A549 (cell line): ENCODE results near the gene HDAC7. TPM values are rescaled to one million over a fixed set of nuclear protein-coding genes. Genes with fewer than 3 reads are reported as not detected.

Experiments used
- ATAC-seq, 2 experiments: fragments of 200-7000 bp in 1 of 2; fragments of >200 bp in 1 of 2; cut with Nextera tagmentation in 1 of 2; cut with Tn5 transposase in 1 of 2; 3 replicates each; pipeline versions ENCODE4 v1.8.0 to v1.9.1; 2018 to 2020; ENCODE audit warnings: mild to moderate bottlenecking in 1 of 2, moderate library complexity in 1 of 2
- CTCF ChIA-PET: fragments of 300-600 bp; sonication (Branson Sonifier 250); formaldehyde crosslinking; extraction: SDS; loops from one replicate; lab custom pipeline; 2021; ENCODE audit warnings: antibody characterized with exemption, inconsistent platforms; lab: Yijun Ruan, JAX
- POLR2A ChIA-PET: fragments of 350-600 bp; formaldehyde crosslinking; extraction: SDS; loops from one replicate; lab custom pipeline; 2021; ENCODE audit warnings: antibody characterized with exemption, inconsistent platforms; lab: Yijun Ruan, JAX
- DNase-seq, 2 experiments: peaks; one replicate each; pipeline versions ENCODE4 v3.0.0 to v3.0.0-alpha.2; 2011 to 2016; ENCODE audit warnings: low read depth in 1 of 2, low spot score in 1 of 2
- FAIRE-seq: peaks from 2 replicates; lab custom pipeline; 2011; peaks lifted over from hg19 to GRCh38; lab: Jason Lieb, UNC
- H3K27ac ChIP-seq, 2 experiments: fragments of >200 bp; sonication (Bioruptor Twin); formaldehyde crosslinking; 3 replicates each; pipeline ENCODE4 v1.5.1; 2016 to 2017
- H3K4me1 ChIP-seq: fragments of >200 bp; sonication (Bioruptor Twin); formaldehyde crosslinking; 3 replicates; pipeline ENCODE4 v1.6.1; 2016
- H3K4me2 ChIP-seq: fragments of >200 bp; sonication (Bioruptor Twin); formaldehyde crosslinking; 3 replicates; pipeline ENCODE4 v1.6.1; 2016
- H3K4me3 ChIP-seq: fragments of >200 bp; sonication (Bioruptor Twin); formaldehyde crosslinking; 3 replicates; pipeline ENCODE4 v1.5.1; 2016
- H3K9me3 ChIP-seq: fragments of >200 bp; sonication (Bioruptor Twin); formaldehyde crosslinking; 3 replicates; pipeline ENCODE4 v1.6.1; 2016
- CBX2 ChIP-seq: fragments of 200-600 bp; sonication (generic); IDR thresholded peaks from 2 replicates; pipeline ENCODE4 v1.6.1; 2016; ENCODE audit warnings: low read depth, mild to moderate bottlenecking, borderline replicate concordance
- CHD2 ChIP-seq: fragments of 150-350 bp; IDR thresholded peaks from 2 replicates; pipeline ENCODE4 v1.6.1; 2014; ENCODE audit warnings: low read length; ENCODE audit not compliant: partially characterized antibody
- EHF ChIP-seq: fragments of 250-450 bp; sonication (Bioruptor Pico); IDR thresholded peaks from 2 replicates; pipeline ENCODE4 v1.5.0; 2020; ENCODE audit warnings: mild to moderate bottlenecking
- EP300 ChIP-seq, 2 experiments: fragments of >200 bp; sonication (Bioruptor Twin); formaldehyde crosslinking; IDR thresholded peaks; 2 replicates in 1 of 2; 3 replicates in 1 of 2; pipeline ENCODE4 v1.6.1; 2016 to 2017
- GATA3 ChIP-seq: IDR thresholded peaks from 2 replicates; pipeline ENCODE4 v1.6.1; 2012; ENCODE audit warnings: borderline replicate concordance
- HEYL ChIP-seq: fragments of 250-450 bp; sonication (Bioruptor Pico); IDR thresholded peaks from 2 replicates; pipeline ENCODE4 v1.8.0; 2021; ENCODE audit warnings: mild to moderate bottlenecking, moderate library complexity
- JUNB ChIP-seq: fragments of >200 bp; sonication (Bioruptor Twin); formaldehyde crosslinking; IDR thresholded peaks from 2 replicates; pipeline ENCODE4 v1.6.1; 2016
- MAFK ChIP-seq: fragments of 450-650 bp; IDR thresholded peaks from 2 replicates; pipeline ENCODE4 v1.6.1; 2014; ENCODE audit not compliant: partially characterized antibody
- MAZ ChIP-seq: fragments of 150-350 bp; IDR thresholded peaks from 2 replicates; pipeline ENCODE4 v1.6.1; 2014; ENCODE audit warnings: antibody characterized with exemption, low read depth, low read length, borderline replicate concordance
- NPAS2 ChIP-seq: fragments of 250-450 bp; sonication (Bioruptor Pico); IDR thresholded peaks from 2 replicates; pipeline ENCODE4 v1.8.0; 2022; ENCODE audit warnings: mild to moderate bottlenecking, moderate library complexity, borderline replicate concordance
- PBX3 ChIP-seq: IDR thresholded peaks from 2 replicates; pipeline ENCODE4 v1.6.1; 2012
- PHF8 ChIP-seq: fragments of 200-600 bp; sonication (generic); IDR thresholded peaks from 2 replicates; pipeline ENCODE4 v1.6.1; 2016; ENCODE audit warnings: low read depth, mild to moderate bottlenecking, antibody characterized with exemption, moderate library complexity, borderline replicate concordance
- POLR2AphosphoS2 ChIP-seq: conservative IDR thresholded peaks from 2 replicates; pipeline ENCODE4 v1.6.1; 2012; ENCODE audit warnings: low read length, improper control_type of control experiment, inconsistent platforms
- RARB ChIP-seq: fragments of 250-450 bp; sonication (Bioruptor Pico); IDR thresholded peaks from 2 replicates; pipeline ENCODE4 v1.8.0; 2021; ENCODE audit warnings: mild to moderate bottlenecking, moderate library complexity
- RFX5 ChIP-seq: fragments of 450-650 bp; IDR thresholded peaks from 2 replicates; pipeline ENCODE4 v1.7.1; 2014; ENCODE audit warnings: antibody characterized with exemption, mild to moderate bottlenecking, moderate library complexity
- TFCP2L1 ChIP-seq: fragments of 250-450 bp; sonication (Bioruptor Pico); IDR thresholded peaks from 2 replicates; pipeline ENCODE4 v1.5.0; 2021; ENCODE audit warnings: mild to moderate bottlenecking
- WGBS: methylation state at CpG from one replicate; pipeline ENCODE4 v1.1.6; 2017; ENCODE audit errors: missing lambda C conversion rate; 5-methylcytosine and 5-hydroxymethylcytosine counted together
- polyA plus RNA-seq, 4 experiments: library from polyadenylated mRNA; depleted of rRNA in 3 of 4; stranded (reverse); fragments of >200 nt; fragmentation: RNase III in 1 of 4; extraction: RNeasy Plus Mini Kit Qiagen cat#74134 plus additional on column Dnase treatment in 1 of 4; gene quantifications; 2 replicates in 3 of 4; 3 replicates in 1 of 4; pipeline ENCODE4 v1.2.3, GENCODE V29; 2011 to 2017
- TF ChIP-seq, protein P1 (sequence below): fragments of 250-450 bp; sonication (Bioruptor Pico); IDR thresholded peaks from 2 replicates; pipeline ENCODE4 v1.5.0; 2021; ENCODE audit warnings: mild to moderate bottlenecking, moderate library complexity, borderline replicate concordance
- TF ChIP-seq, protein P2 (sequence below): fragments of >200 bp; sonication (Bioruptor Twin); formaldehyde crosslinking; IDR thresholded peaks from 3 replicates; pipeline ENCODE4 v1.6.1; 2016

Gene HDAC7
- polyA plus RNA-seq, 2 of the 4 experiments (the other 2 are of a cell fraction) = 17.2 to 36.0 TPM

- TF ChIP-seq PBX3 (no peak), NPAS2 (CRISPR knock-in tag) (no peak), POLR2AphosphoS2 (no peak)
Observed at GRCh38 chr12:47852096-47852571, 32.4 kb upstream of the HDAC7 start (continued).

DNA sequence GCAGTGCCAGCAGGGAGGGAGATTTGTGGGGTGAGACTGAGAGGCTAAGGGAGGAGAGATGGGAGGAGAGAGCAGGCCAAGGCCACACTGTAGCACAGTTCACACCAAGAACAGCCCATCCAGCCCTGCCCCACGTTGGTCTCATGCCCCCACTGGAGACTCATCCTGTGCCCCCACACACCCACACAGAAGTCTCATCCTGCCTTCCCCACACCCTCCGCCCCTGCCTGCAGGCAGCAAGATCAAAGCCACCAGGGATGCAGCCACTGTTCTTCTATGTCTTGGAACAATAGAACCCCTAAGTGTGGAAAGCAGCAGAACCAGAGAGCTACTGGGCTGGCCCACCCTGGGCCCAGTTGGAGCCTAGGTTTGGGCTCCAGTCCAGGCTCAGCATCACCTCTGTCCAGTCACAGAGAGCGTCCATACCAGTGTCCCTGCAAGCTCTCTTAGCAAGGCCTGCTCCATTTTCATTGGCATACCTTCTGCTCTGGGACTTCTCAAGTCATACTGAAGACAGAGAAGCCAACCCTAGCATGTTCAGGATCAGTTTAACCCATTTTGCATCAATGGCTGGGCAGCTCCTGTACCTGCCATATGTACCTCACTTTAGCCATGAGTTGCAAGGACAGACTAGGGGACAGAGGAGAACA is 31.7 kb upstream of the HDAC7 start:
- Histone ChIP-seq H3K9me3 (no peaks in the 10 kb centered on the region), H3K27ac (no peak overlapping the region), H3K4me3 (no peak overlapping the region), H3K4me2 (no peak overlapping the region), H3K4me1 (peaks cover 11% of the 10 kb centered on the region; the same call in 2 of the 3 replicates)
- ATAC-seq (peak in 1 of 2 experiments; percentile 25; a peak in 3 of 6 replicates), FAIRE-seq (no peak), DNase-seq (no peak)
- no peak for TF ChIP-seq MAZ
- TF ChIP-seq EP300 (IDR thresholded peaks at IDR 0.05) = no peak
- no peak for TF ChIP-seq HEYL (CRISPR knock-in tag)
- TF ChIP-seq, protein P1, sequence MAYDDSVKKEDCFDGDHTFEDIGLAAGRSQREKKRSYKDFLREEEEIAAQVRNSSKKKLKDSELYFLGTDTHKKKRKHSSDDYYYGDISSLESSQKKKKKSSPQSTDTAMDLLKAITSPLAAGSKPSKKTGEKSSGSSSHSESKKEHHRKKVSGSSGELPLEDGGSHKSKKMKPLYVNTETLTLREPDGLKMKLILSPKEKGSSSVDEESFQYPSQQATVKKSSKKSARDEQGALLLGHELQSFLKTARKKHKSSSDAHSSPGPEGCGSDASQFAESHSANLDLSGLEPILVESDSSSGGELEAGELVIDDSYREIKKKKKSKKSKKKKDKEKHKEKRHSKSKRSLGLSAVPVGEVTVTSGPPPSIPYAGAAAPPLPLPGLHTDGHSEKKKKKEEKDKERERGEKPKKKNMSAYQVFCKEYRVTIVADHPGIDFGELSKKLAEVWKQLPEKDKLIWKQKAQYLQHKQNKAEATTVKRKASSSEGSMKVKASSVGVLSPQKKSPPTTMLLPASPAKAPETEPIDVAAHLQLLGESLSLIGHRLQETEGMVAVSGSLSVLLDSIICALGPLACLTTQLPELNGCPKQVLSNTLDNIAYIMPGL = no peak
- TF ChIP-seq, protein P2, sequence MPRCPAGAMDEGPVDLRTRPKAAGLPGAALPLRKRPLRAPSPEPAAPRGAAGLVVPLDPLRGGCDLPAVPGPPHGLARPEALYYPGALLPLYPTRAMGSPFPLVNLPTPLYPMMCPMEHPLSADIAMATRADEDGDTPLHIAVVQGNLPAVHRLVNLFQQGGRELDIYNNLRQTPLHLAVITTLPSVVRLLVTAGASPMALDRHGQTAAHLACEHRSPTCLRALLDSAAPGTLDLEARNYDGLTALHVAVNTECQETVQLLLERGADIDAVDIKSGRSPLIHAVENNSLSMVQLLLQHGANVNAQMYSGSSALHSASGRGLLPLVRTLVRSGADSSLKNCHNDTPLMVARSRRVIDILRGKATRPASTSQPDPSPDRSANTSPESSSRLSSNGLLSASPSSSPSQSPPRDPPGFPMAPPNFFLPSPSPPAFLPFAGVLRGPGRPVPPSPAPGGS = no peak
- CTCF ChIA-PET = interaction anchor here (1.1 to 31.0 kb wide), 5 partner anchors 9 to 109 kb away, joined by 3 to 1532 read pairs (median 7); partner anchors contain the start of genes HDAC7 and SLC48A1
- POLR2A ChIA-PET = no interaction called here
- 63% methylated on average over 3 of the region's 3 CpGs for WGBS

DNA sequence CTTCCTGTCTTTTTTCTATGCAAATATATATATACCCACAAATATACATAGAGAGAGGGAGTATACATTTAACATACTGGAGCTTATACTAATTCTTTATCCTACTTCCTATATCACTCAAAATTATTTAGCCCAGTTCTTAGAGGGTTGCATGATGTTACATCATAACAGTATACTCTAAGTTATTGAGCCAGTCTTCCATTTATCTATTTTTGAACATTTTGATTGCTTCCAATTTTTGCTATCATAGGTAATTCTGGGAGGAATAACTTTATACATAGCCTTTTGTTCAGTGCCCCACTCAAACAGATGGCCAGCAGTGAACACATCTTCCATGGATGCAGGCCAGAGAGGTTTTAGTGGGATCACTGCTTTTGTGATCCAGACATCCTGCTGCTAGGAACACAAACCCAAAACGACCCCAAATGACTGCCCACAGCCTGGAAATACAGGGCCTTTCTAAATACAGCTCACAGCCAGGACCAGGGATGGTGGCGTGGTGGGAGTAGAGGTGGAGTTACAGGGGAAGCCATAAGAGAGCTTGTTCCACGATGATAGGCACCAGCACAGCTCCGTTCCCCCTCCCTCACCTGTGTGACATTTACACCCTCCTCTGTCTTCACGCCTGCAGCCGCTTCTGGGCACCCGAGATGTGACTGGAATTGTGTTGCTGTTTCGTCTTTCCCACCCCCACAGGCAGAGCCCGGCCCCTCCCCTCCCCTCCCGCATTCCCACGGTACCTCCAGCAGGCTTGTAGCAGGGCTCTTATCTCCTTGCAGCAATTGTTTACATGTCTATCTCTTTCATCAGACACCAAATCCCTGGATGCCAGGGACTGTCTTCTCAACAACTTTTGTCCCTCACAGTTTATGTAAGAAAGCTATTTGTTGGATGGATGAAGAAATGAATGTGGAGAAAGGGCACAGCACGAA is 30.7 kb upstream of the HDAC7 start:
- WGBS = 53% methylated on average over 10 of the region's 12 CpGs
- Histone ChIP-seq H3K4me2 (peak overlapping the region; percentile 8; the same call in 1 of the 3 replicates), H3K4me1 (peaks cover 11% of the 10 kb centered on the region; the same call in 2 of the 3 replicates), H3K27ac (peak overlapping the region; percentile 31 to 49; a peak in 4 of 6 replicates), H3K4me3 (no peak overlapping the region), H3K9me3 (no peaks in the 10 kb centered on the region)
- ChIA-PET POLR2A (no interaction called here), CTCF (interaction anchor here (1.1 to 31.0 kb wide), 5 partner anchors 10 to 108 kb away, joined by 3 to 1532 read pairs (median 7); partner anchors contain the start of genes HDAC7 and SLC48A1)
- DNase-seq (no peak), FAIRE-seq (no peak), ATAC-seq (no peak)
- TF ChIP-seq CBX2 = no peak
- no peak for TF ChIP-seq JUNB
- no peak for TF ChIP-seq CHD2

DNA sequence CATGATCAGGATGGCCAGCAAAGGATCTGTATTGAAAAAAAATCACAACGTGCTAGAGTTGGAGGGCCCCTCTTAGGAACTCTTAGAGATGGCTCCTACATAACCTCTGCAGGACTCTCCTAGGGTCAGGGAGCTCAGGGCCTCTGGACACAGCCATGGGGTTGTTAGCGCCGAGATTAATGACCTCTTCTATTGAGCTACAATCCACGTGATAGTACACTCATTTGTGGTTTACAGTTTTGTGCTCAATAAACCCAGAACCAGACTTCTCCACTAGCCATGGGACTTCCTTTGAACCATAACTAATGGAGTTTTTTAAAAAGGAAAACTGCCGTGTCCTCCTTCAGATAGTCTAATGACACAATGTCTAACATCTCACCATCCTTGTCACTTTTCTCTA is 29.6 kb upstream of the HDAC7 start:
- no peak overlapping the region for H3K4me2 ChIP-seq
- H3K4me3 ChIP-seq = no peak overlapping the region
- FAIRE-seq (no peak), ATAC-seq (no peak), DNase-seq (no peak)
- TF ChIP-seq RFX5 (no peak), RARB (CRISPR knock-in tag) (no peak), PHF8 (no peak), TFCP2L1 (CRISPR knock-in tag) (no peak), EHF (CRISPR knock-in tag) (no peak), GATA3 (no peak), MAFK (no peak), CHD2 (no peak), MAZ (no peak)
- CTCF ChIA-PET = interaction anchor here (0.9 to 31.0 kb wide), 7 partner anchors 12 to 137 kb away, joined by 3 to 1532 read pairs (median 118); partner anchors contain the start of genes HDAC7, RPAP3 and SLC48A1
- WGBS = 75% methylated on average over 5 of the region's 5 CpGs
- H3K4me1 ChIP-seq = peaks cover 11% of the 10 kb centered on the region; the same call in 2 of the 3 replicates
- H3K27ac ChIP-seq = no peak overlapping the region
- no peaks in the 10 kb centered on the region for H3K9me3 ChIP-seq
- POLR2A ChIA-PET = no interaction called here
